RPMI7951 (cell line): ENCODE measurements around the gene AOC3. TPM values are rescaled to one million over a fixed set of nuclear protein-coding genes. Genes with fewer than 3 reads are reported as not detected.
"Not testable (repeated sequence)": the region's sequence is repeated elsewhere in the genome, so short reads cannot be mapped to it uniquely, and the experiment has no call there.

Experiments used
- DNase-seq: peaks from one replicate; pipeline ENCODE4 v3.0.0-alpha.2; 2012; ENCODE audit warnings: low read depth
- total RNA-seq: library from RNA; depleted of rRNA; stranded (reverse); fragments of >200 nt; shearing (Covaris generic); gene quantifications from 2 replicates; pipeline ENCODE4 v1.2.3, GENCODE V29; 2014; rRNA removed

AOC3 gene
- total RNA-seq, 1 experiment from 2014 or later, result not detected

GRCh38 chr17:42894283-42895184 lies 43.5 kb downstream of the AOC3 start:
- no peak for DNase-seq

GRCh38 chr17:42895185-42895555 lies 44.2 kb downstream of the AOC3 start:
- peak; percentile 86 for DNase-seq

- DNase-seq, result no peak
These were observed 47.3 kb downstream of the AOC3 start for GRCh38 chr17:42898147-42898811.

GRCh38 chr17:42899981-42900380 lies 49.0 kb downstream of the AOC3 start:
- DNase-seq, result not testable (repeated sequence)

- no peak for DNase-seq
These were observed 49.7 kb downstream of the AOC3 start, which contains the start of gene G6PC1 for GRCh38 chr17:42900460-42901331. Gene G6PC1, plus strand, starts transcription at chr17:42900799. Its CDS starts 78 bp downstream, at chr17:42900877.

GRCh38 chr17:42901535-42902229 lies 50.7 kb downstream of the AOC3 start:
- no peak for DNase-seq

GRCh38 chr17:42904110-42904469 lies 53.1 kb downstream of the AOC3 start:
- no peak for DNase-seq

GRCh38 chr17:42906772-42907446 lies 55.9 kb downstream of the AOC3 start:
- DNase-seq, result no peak

Other genes with a start within 250 kb of the AOC3 start
- gene RETREG3, start 241.8 kb upstream of the AOC3 start, total RNA-seq, result 25.4 and 28.7 TPM in 2 replicates
- gene TUBG1, start 241.5 kb upstream of the AOC3 start, total RNA-seq, result 128 and 148 TPM in 2 replicates
- gene TUBG2, start 191.9 kb upstream of the AOC3 start, total RNA-seq, result 19.9 and 21.6 TPM in 2 replicates
- 9.9 and 12.5 TPM in 2 replicates for gene PLEKHH3, start 174.2 kb upstream of the AOC3 start, total RNA-seq
- gene CCR10, start 169.4 kb upstream of the AOC3 start, total RNA-seq, result 1.4 and 2.0 TPM in 2 replicates
- 9.6 and 10.2 TPM in 2 replicates for gene CNTNAP1, start 168.7 kb upstream of the AOC3 start, total RNA-seq
- gene EZH1, start 106.2 kb upstream of the AOC3 start, total RNA-seq, result 8.5 and 9.7 TPM in 2 replicates
- 1.4 and 2.4 TPM in 2 replicates for gene RAMP2, start 90.0 kb upstream of the AOC3 start, total RNA-seq
- 106 and 117 TPM in 2 replicates for gene VPS25, start 77.8 kb upstream of the AOC3 start, total RNA-seq
- 0.20 and 0.24 TPM in 2 replicates for gene WNK4, start 70.6 kb upstream of the AOC3 start, total RNA-seq
- gene COA3, start 52.5 kb upstream of the AOC3 start, total RNA-seq, result 102 and 119 TPM in 2 replicates
- gene CNTD1, start 52.3 kb upstream of the AOC3 start, total RNA-seq, result 0.98 and 1.1 TPM in 2 replicates
- 65.8 and 75.1 TPM in 2 replicates for gene BECN1, start 26.9 kb upstream of the AOC3 start, total RNA-seq
- 74.4 and 96.1 TPM in 2 replicates for gene PSME3, start 17.8 kb upstream of the AOC3 start, total RNA-seq
- 0.10 and 0.36 TPM in 2 replicates for gene AOC2, start 6.6 kb upstream of the AOC3 start, total RNA-seq
- not detected in 2 replicates for gene G6PC1, start 49.6 kb downstream of the AOC3 start, total RNA-seq
- gene AARSD1, start 113.3 kb downstream of the AOC3 start, total RNA-seq, result 20.3 and 22.7 TPM in 2 replicates
- gene PTGES3L, start 128.9 kb downstream of the AOC3 start, total RNA-seq, result 2.0 and 2.3 TPM in 2 replicates
- gene RUNDC1, start 129.4 kb downstream of the AOC3 start, total RNA-seq, result 4.7 and 5.0 TPM in 2 replicates
- 1,798 and 1,894 TPM in 2 replicates for gene RPL27, start 147.2 kb downstream of the AOC3 start, total RNA-seq
- 26.7 and 43.8 TPM in 2 replicates for gene IFI35, start 155.6 kb downstream of the AOC3 start, total RNA-seq
- gene VAT1, start 171.2 kb downstream of the AOC3 start, total RNA-seq, result 97.0 and 112 TPM in 2 replicates
- not detected in 2 replicates for gene RND2, start 174.0 kb downstream of the AOC3 start, total RNA-seq